T47D (cell line): ENCODE results near the gene ATP2C1.
A peak's percentile ranks its signal among the peaks of the same experiment; 100 is the strongest.

Source experiments
- DNase-seq, 2 experiments: peaks; one replicate each; pipeline versions ENCODE4 v3.0.0 to v3.0.0-alpha.2; 2011 to 2012; ENCODE audit warnings: low read depth in 1 of 2, low spot score in 1 of 2
- JUND ChIP-seq: IDR thresholded peaks from 2 replicates; pipeline ENCODE4 v1.6.1; 2012; ENCODE audit warnings: low read depth
- in situ Hi-C: cut with HindIII; loops from 2 replicates; pipeline ENCODE4 v1.10.0; 2016; ENCODE audit warnings: low sequenced_read_pairs, low pct_unique_long_range_greater_than_20kb

ATP2C1 gene

DNA sequence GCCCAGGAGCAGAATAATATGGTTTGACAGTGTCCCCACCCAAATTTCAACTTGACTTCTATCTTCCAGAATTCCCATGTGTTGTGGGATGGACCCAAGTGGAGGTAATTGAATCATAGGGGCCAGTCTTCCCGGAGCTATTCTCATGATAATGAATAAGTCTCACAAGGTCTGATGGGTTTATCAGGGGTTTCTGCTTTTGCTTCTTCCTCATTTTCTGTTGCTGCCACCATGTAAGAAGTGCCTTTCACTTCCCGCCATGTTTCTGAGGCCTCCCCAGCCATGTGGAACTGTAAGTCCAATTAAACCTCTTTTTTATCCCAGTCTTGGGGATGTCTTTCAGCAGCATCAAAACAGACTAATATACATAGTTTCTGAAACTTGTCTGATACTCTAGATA, 28.4 kb upstream of the ATP2C1 start:
- TF ChIP-seq JUND = no peak
- in situ Hi-C loops = no loop called here
- DNase-seq = no peak

DNA sequence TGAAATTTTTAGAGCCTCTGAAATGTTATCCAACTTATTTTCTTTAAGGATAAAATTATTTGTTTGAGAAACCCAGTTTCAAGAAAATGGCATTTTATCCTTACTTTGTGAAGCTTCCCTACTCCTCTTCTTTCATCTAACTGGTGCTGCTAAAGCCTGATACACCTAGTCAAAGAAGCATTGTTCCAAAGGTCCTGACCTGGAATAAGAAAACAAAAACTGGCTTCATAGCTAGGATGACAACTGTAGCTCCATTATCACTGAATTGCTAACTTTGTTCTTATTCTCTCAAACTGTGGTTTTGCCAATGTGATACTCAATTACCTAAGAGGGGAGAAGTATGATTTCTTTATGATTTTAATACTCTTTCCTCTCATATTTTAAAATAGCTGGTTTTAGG, 27.6 kb upstream of the ATP2C1 start:
- TF ChIP-seq JUND = no peak
- in situ Hi-C loops = no loop called here
- DNase-seq = no peak

DNA sequence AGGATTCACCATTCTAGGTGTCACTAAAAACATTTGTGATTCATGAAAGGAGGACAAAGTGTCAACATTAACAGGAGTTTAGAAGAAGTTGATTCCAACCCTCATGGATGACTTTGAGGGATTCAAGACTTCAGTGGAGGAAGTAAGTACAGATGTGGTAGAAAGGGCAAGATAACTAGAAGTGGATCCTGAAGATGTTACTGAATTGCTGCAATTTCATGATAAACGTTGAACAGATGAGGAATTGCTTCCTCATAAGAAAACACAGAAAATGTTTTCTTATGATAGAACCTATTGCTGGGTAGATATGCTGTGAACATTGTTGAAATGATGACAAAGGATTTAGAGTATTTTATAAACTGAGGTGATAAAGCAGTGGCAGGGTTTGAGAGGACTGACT, 23.5 kb upstream of the ATP2C1 start:
- TF ChIP-seq JUND = no peak
- in situ Hi-C loops = no loop called here
- no peak for DNase-seq

DNA sequence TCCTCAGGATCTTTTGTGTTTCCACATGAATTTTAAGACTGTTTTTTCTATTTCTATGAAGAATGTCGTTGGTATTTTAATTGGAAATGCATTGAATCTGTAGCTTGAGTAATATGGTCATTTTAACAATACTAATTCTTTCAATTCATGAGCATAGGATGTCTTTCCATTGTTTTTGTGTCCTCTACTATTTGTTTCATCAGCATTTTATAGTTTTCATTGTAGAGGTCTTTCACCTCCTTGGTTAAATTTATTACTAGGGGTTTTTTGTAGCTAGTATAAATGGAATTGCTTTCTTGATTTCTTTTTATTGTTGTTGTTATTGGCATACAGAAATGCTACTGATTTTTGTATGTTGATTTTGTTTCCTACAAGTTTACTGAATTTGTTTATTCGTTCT, 17.3 kb upstream of the ATP2C1 start:
- DNase-seq = no peak

DNA sequence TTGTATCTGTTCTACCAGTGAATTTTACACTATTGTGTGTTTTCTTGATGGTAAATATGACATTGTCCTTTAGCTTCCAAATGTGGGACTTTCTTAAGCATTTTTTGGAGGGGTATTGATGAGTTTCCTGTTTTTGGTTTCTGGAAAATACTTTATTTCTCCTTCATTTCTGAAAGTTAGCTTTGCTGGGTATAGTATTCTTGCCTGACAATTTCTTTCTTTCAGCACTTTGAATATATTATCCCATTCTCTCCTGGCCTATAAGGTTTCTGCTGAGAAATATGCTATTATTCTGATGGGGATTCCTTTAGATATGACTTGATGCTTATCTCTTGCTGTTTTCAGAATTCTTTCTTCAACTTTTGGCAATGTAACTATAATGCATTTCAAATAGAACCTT, 15.4 kb upstream of the ATP2C1 start:
- in situ Hi-C loops = no loop called here
- TF ChIP-seq JUND = no peak
- no peak for DNase-seq

More for the DNA sequence above, 17.3 kb upstream of the ATP2C1 start:
- in situ Hi-C loops = no loop called here
- no peak for TF ChIP-seq JUND

DNA sequence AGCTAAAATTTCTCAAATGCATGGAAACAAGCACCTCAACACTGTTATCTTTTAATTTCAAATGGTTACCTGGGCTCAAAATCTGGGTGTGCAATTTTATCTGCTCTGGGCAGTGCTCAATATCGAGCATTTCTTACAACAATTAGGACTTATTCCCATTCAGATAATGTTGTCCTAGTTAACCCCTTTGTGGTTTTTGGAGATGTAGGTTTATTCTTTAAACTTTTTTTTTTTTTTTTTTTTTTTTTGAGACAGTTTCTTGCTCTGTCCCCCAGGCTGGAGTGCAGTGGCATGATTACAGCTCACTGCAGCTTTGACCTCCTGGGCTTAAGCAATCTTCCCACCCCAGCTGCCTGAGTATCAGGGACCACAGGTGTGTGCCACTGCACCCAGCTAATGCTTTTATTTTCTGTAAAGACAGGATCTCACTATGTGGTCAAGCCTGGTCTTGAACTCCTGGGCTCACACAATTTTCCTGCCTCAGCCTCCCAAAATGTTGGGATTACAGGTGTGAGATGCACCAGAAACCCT, 4.4 kb upstream of the ATP2C1 start:
- no peak for DNase-seq
- in situ Hi-C loops = no loop called here
- no peak for TF ChIP-seq JUND

DNA sequence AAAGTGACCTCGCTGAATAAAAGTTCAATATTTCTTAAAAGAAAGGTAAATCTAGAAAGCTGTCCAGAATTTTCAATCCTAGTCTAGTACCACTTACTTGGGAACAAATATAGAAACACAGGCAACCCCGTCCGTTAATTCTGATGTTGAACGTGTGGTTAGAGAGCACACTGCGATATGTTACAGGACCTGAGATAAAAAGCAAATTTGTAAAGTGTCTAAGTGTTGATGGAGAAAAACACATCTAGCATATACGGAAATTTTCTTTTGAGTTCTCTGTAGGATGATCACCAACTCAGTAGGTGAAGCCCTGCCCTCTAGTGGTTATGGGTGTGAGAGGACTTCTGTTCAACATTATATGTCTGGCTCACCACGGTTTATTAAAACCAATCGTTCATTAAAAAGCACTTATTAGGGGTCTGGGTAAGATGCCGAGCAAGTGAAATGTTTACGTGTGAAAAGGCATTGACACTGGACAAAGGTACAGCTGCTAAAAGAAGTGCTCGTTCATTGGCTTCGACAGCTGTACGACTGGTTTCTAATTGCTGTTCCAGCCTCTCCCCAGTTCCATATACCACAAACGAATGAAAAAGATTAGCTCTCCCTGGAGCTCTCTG, 1.0 kb upstream of the ATP2C1 start:
- DNase-seq = peak; percentile 73 to 86
- in situ Hi-C loops = no loop called here
- TF ChIP-seq JUND = no peak

DNA sequence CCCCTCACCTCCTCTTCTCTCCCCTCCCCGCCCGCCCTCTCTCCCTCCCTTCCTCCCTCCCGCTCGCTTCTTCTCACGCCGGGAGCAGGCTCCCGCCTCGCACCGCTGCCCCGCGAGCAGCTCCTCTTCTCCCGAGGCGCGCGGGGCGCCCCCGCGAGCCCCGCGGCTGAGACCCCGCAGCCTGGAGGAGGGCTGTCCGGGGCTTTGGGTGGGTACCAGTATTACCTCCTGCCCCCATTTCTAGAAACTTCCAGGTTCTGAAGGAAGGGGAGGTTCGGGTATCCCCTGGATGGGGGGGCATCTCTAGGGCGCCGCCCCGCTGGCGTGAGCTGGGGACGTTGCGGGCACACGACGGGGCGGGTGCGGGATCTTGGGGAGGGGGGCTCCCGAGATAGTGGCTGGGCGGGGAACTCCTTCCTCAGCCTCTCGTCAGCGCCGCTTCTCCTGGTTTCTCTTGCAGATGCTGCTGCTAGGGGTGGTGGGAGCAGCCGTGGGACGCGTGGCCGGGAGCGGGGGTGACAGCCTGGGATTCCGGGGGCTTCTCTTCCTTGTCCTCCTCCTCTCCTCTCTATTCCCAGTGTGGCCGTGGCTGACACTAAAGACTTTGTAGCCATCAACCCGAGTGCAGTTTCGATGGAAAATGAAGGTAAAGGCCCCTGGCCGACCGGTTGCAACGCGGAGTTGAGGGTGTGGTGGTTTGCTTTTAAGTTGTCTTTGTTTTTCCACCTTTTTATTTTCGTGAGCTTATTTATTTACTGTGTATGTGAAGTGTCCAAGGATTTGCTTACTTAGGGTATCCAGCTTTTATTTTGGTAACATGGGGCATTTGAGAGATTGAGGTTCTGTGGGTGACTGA, 474 bp downstream of the ATP2C1 start:
- DNase-seq = peak; percentile 12 to 13
- TF ChIP-seq JUND = no peak

DNA sequence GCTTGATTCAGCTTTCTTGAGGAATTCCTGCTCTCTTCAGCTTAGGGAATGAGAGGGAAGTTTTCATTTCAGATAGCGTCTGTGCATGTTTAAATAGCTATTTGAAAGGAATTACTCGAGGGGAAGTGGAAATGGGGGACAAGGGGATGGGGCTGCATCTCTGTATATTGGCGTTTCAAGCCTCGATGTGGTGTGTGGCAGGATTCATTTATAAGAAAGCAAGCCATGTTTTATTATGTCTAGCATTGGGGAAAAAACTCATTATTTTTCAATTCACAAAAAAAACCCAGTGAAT, 1.0 kb downstream of the ATP2C1 start:
- in situ Hi-C loops = no loop called here
- no peak for DNase-seq
- TF ChIP-seq JUND = no peak

More for the DNA sequence above, 474 bp downstream of the ATP2C1 start:
- in situ Hi-C loops = no loop called here

DNA sequence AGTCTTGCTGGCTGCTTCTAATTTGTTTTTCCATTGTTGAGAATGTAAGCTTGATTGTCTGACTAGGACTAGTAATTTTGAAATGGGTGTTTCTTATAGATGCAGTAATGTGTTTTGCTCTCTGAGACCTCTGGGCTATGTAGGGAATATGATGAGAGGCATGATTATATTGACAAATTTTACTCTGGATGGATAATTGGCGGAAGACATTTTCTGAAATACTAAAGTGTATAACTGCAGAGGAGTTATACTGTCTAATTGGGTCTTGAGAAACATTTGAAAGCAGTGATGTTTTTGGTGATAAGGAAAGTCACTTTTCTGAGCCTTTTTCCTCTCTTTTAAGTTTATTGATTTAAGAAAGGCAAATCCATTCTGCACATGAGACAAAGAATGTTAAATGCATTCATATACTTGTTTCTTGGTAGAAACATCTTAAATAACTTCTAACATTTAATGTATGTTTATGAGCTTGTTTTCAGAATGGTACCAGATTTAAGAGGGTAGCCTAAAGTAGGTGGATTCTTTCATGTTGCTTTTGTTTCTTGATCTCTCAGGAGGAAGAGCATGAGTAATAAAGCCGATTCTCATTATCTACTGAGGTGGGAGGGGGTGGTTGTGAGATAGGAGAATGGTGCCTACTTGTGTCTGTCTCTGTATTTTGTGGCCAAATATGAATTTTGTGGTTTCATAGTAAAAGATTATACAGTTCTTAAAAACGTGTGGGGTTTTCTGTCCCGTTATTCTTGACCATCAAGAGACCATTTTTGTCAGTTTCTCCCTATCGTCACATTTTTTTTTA, 2.0 kb downstream of the ATP2C1 start:
- in situ Hi-C loops = no loop called here
- no peak for DNase-seq
- TF ChIP-seq JUND = no peak

DNA sequence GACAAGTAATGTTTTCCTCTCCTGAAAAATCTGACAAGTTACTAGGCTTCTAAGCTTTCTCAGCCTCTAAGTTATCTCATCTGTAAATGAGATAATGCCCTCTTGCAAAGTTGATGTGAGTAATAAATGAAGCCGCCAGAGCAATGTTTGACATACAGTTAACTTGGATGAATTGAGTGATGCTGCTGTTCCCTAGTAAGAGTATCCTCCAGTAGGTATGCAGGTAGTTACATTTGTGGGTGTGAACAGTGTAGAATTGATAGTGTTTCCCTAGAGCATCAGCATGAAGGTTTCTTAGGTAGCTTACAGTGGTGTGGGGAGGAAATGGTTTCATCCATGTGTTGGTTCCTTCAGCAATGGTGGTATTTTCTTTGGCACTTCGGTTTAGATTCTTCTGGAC, 3.4 kb downstream of the ATP2C1 start:
- in situ Hi-C loops = no loop called here
- TF ChIP-seq JUND = no peak
- no peak for DNase-seq

DNA sequence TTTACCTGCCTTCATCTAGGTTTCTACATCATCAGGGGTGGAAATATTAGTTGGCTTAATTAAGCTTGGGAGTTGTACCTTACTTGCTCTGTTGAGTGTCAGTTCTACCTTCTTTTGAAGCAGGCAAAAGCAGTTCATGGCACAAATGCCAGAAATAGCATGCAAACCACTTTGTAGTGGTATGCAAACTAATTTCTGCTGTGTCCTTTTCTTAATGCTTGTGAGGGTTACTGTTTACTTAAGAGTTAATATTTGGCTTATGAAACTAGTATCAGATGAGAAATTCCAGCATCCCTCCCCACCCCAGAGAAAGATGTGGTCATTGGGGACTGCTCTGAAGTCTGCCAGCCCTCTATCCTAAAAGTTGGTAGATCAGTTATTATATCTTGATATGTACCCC, 7.1 kb downstream of the ATP2C1 start:
- TF ChIP-seq JUND = no peak
- in situ Hi-C loops = no loop called here
- DNase-seq = no peak
